Trophoblast cell (in vitro differentiated cells and primary cell): ENCODE measurements around the gene LINGO1.

ENCODE experiments used
- DNase-seq, 2 donors: peaks; one replicate each; pipeline ENCODE4 v3.0.0-alpha.2; 2016
- H2AFZ ChIP-seq: 2 replicates; pipeline ENCODE4 v1.6.1; 2013; ENCODE audit warnings: low read length, moderate library complexity, mild to moderate bottlenecking; ENCODE audit not compliant: insufficient read depth, poor library complexity
- H2AK5ac ChIP-seq: 2 replicates; pipeline ENCODE4 v1.6.1; 2013; ENCODE audit warnings: mild to moderate bottlenecking, low read length
- H2BK120ac ChIP-seq: 2 replicates; pipeline ENCODE4 v1.6.1; 2013; ENCODE audit warnings: low read length, mild to moderate bottlenecking, moderate library complexity; ENCODE audit not compliant: insufficient read depth, poor library complexity
- H2BK12ac ChIP-seq: 2 replicates; pipeline ENCODE4 v1.6.1; 2013; ENCODE audit warnings: mild to moderate bottlenecking, low read length, moderate library complexity
- H2BK5ac ChIP-seq: 2 replicates; pipeline ENCODE4 v1.6.1; 2013; ENCODE audit warnings: low read length, low read depth, moderate library complexity, mild to moderate bottlenecking; ENCODE audit not compliant: poor library complexity
- H3K14ac ChIP-seq: 2 replicates; pipeline ENCODE4 v1.6.1; 2013; ENCODE audit warnings: mild to moderate bottlenecking, low read length
- H3K18ac ChIP-seq: 2 replicates; pipeline ENCODE4 v1.6.1; 2013; ENCODE audit warnings: mild to moderate bottlenecking, low read length
- H3K23ac ChIP-seq: 2 replicates; pipeline ENCODE4 v1.6.1; 2013; ENCODE audit warnings: low read length
- H3K27ac ChIP-seq: 2 replicates; pipeline ENCODE4 v1.5.1; 2013; ENCODE audit warnings: low read depth, mild to moderate bottlenecking, inconsistent platforms, low read length, moderate library complexity
- H3K27me3 ChIP-seq: 2 replicates; pipeline ENCODE4 v1.6.1; 2013; ENCODE audit warnings: inconsistent platforms, mild to moderate bottlenecking, low read length, moderate library complexity; ENCODE audit not compliant: insufficient read depth
- H3K36me3 ChIP-seq, 2 experiments: 1 replicate in 1 of 2; 2 replicates in 1 of 2; pipeline ENCODE4 v1.6.1; 2013; ENCODE audit warnings: low read length in 2 of 2, mild to moderate bottlenecking in 2 of 2, moderate library complexity in 1 of 2; ENCODE audit not compliant: insufficient read depth in 2 of 2, control insufficient read depth in 1 of 2
- H3K4ac ChIP-seq: 2 replicates; pipeline ENCODE4 v1.6.1; 2013; ENCODE audit warnings: low read depth, mild to moderate bottlenecking, low read length, moderate library complexity
- H3K4me1 ChIP-seq, 2 experiments: 1 replicate in 1 of 2; 2 replicates in 1 of 2; pipeline ENCODE4 v1.6.1; 2013; ENCODE audit warnings: low read length in 2 of 2, mild to moderate bottlenecking in 2 of 2, moderate library complexity in 1 of 2; ENCODE audit not compliant: insufficient read depth in 2 of 2, control insufficient read depth in 1 of 2
- H3K4me2 ChIP-seq: 2 replicates; pipeline ENCODE4 v1.6.1; 2013; ENCODE audit warnings: inconsistent platforms, mild to moderate bottlenecking, low read length, moderate library complexity
- H3K4me3 ChIP-seq: 2 replicates; pipeline ENCODE4 v1.5.1; 2013; ENCODE audit warnings: mild to moderate bottlenecking, low read depth, low read length, inconsistent platforms
- H3K79me1 ChIP-seq: one replicate; pipeline ENCODE4 v1.6.1; 2013; ENCODE audit warnings: low read length
- H3K79me2 ChIP-seq: 2 replicates; pipeline ENCODE4 v1.6.1; 2013; ENCODE audit warnings: low read length, mild to moderate bottlenecking; ENCODE audit not compliant: control insufficient read depth, insufficient read depth, poor library complexity
- H3K9ac ChIP-seq: 2 replicates; pipeline ENCODE4 v1.6.1; 2013; ENCODE audit warnings: mild to moderate bottlenecking, low read length
- H3K9me3 ChIP-seq: 2 replicates; pipeline ENCODE4 v1.6.1; 2013; ENCODE audit warnings: low read depth, mild to moderate bottlenecking, control low read depth, inconsistent platforms, low read length; ENCODE audit not compliant: insufficient read depth
- H4K12ac ChIP-seq: 2 replicates; pipeline ENCODE4 v1.6.1; 2013; ENCODE audit warnings: low read depth, mild to moderate bottlenecking, low read length, moderate library complexity
- H4K8ac ChIP-seq: 2 replicates; pipeline ENCODE4 v1.6.1; 2013; ENCODE audit warnings: low read depth, mild to moderate bottlenecking, low read length, moderate library complexity
- H4K91ac ChIP-seq: one replicate; pipeline ENCODE4 v1.6.1; 2013; ENCODE audit warnings: low read depth, mild to moderate bottlenecking, low read length, moderate library complexity
- WGBS: extraction: QIAGEN DNeasy Blood & Tissue Kit; methylation state at CpG from one replicate; pipeline ENCODE4 v1.1.7; 2013; ENCODE audit warnings: missing lambda C conversion rate; ENCODE audit not compliant: insufficient read length, insufficient coverage; ENCODE audit errors: extremely low coverage; 5-methylcytosine and 5-hydroxymethylcytosine counted together

Gene LINGO1

GRCh38 chr15:77612958-77613601 lies 19.6 kb downstream of the LINGO1 start:
- no peak overlapping the region for H4K12ac ChIP-seq
- H3K9me3 ChIP-seq = no peaks in the 10 kb centered on the region
- H3K4me2 ChIP-seq = no peak overlapping the region
- no peaks in the 10 kb centered on the region for H3K79me1 ChIP-seq
- H4K91ac ChIP-seq = no peak overlapping the region
- no peak for DNase-seq
- no peaks in the 10 kb centered on the region for H3K4me1 ChIP-seq
- H2AFZ ChIP-seq = no peak overlapping the region
- peaks cover 0 to 4% of the 10 kb centered on the region in 2 experiments for H3K36me3 ChIP-seq
- H3K79me2 ChIP-seq = no peaks in the 10 kb centered on the region
- no peak overlapping the region for H3K27ac ChIP-seq
- WGBS = no CpG with 5 or more reads among the region's 8 CpGs
- no peak overlapping the region for H2BK120ac ChIP-seq
- no peak overlapping the region for H3K9ac ChIP-seq
- H2BK5ac ChIP-seq = no peak overlapping the region
- no peak overlapping the region for H3K23ac ChIP-seq
- H3K4me3 ChIP-seq = no peak overlapping the region
- no peak overlapping the region for H2AK5ac ChIP-seq
- H3K4ac ChIP-seq = no peak overlapping the region
- no peak overlapping the region for H2BK12ac ChIP-seq
- no peak overlapping the region for H3K14ac ChIP-seq
- H4K8ac ChIP-seq = no peak overlapping the region
- H3K18ac ChIP-seq = no peak overlapping the region
- no peaks in the 10 kb centered on the region for H3K27me3 ChIP-seq

GRCh38 chr15:77611767-77612166 lies 20.9 kb downstream of the LINGO1 start:
- H3K79me2 ChIP-seq = no peaks in the 10 kb centered on the region
- H2BK5ac ChIP-seq = no peak overlapping the region
- H3K4me1 ChIP-seq = peaks cover 3 to 4% of the 10 kb centered on the region in 2 experiments
- no peaks in the 10 kb centered on the region for H3K79me1 ChIP-seq
- H3K4me3 ChIP-seq = no peak overlapping the region
- no peak overlapping the region for H3K4ac ChIP-seq
- H3K9ac ChIP-seq = no peak overlapping the region
- H2BK120ac ChIP-seq = no peak overlapping the region
- H4K12ac ChIP-seq = no peak overlapping the region
- WGBS = no CpG with 5 or more reads among the region's 10 CpGs
- no peak overlapping the region for H3K4me2 ChIP-seq
- H4K91ac ChIP-seq = no peak overlapping the region
- H2AK5ac ChIP-seq = no peak overlapping the region
- no peak overlapping the region for H2AFZ ChIP-seq
- H3K27ac ChIP-seq = no peak overlapping the region
- H3K18ac ChIP-seq = no peak overlapping the region
- no peaks in the 10 kb centered on the region for H3K9me3 ChIP-seq
- H2BK12ac ChIP-seq = no peak overlapping the region
- DNase-seq = no peak
- H3K14ac ChIP-seq = no peak overlapping the region
- H3K36me3 ChIP-seq = peaks cover 0 to 4% of the 10 kb centered on the region in 2 experiments
- no peak overlapping the region for H4K8ac ChIP-seq
- H3K23ac ChIP-seq = no peak overlapping the region
- no peaks in the 10 kb centered on the region for H3K27me3 ChIP-seq

- H2BK5ac ChIP-seq = no peak overlapping the region
- H4K12ac ChIP-seq = no peak overlapping the region
Measured at GRCh38 chr15:77610731-77611130, 22.0 kb downstream of the LINGO1 start.

GRCh38 chr15:77609558-77609957 lies 23.2 kb downstream of the LINGO1 start:
- H4K8ac ChIP-seq = no peak overlapping the region
- H3K18ac ChIP-seq = no peak overlapping the region
- H3K27ac ChIP-seq = no peak overlapping the region
- H2BK5ac ChIP-seq = no peak overlapping the region
- no peak overlapping the region for H4K91ac ChIP-seq
- no peak overlapping the region for H3K4me3 ChIP-seq
- no peak overlapping the region for H2AFZ ChIP-seq
- H3K79me1 ChIP-seq = peaks cover 2% of the 10 kb centered on the region
- peaks cover 2% of the 10 kb centered on the region for H3K79me2 ChIP-seq
- H2BK120ac ChIP-seq = no peak overlapping the region
- H2BK12ac ChIP-seq = no peak overlapping the region
- no peak overlapping the region for H2AK5ac ChIP-seq
- no peak for DNase-seq
- H3K23ac ChIP-seq = no peak overlapping the region
- no peaks in the 10 kb centered on the region for H3K36me3 ChIP-seq
- no peak overlapping the region for H3K4ac ChIP-seq
- H3K4me2 ChIP-seq = no peak overlapping the region
- no CpG with 5 or more reads among the region's 3 CpGs for WGBS
- H4K12ac ChIP-seq = no peak overlapping the region
- no peak overlapping the region for H3K9ac ChIP-seq
- H3K27me3 ChIP-seq = peaks cover 1% of the 10 kb centered on the region
- no peak overlapping the region for H3K14ac ChIP-seq
- peaks cover 14 to 17% of the 10 kb centered on the region in 2 experiments for H3K4me1 ChIP-seq
- no peaks in the 10 kb centered on the region for H3K9me3 ChIP-seq

More at GRCh38 chr15:77610731-77611130, 22.0 kb downstream of the LINGO1 start:
- H3K79me1 ChIP-seq = peaks cover 2% of the 10 kb centered on the region
- H3K36me3 ChIP-seq = peaks cover 0 to 4% of the 10 kb centered on the region in 2 experiments
- no peak overlapping the region for H3K9ac ChIP-seq
- H4K91ac ChIP-seq = no peak overlapping the region
- no peak overlapping the region for H2AFZ ChIP-seq
- no peak overlapping the region for H3K4ac ChIP-seq
- WGBS = no CpG with 5 or more reads among the region's 9 CpGs
- H3K4me3 ChIP-seq = no peak overlapping the region
- DNase-seq = no peak
- no peaks in the 10 kb centered on the region for H3K9me3 ChIP-seq
- no peak overlapping the region for H2BK120ac ChIP-seq
- no peak overlapping the region for H3K23ac ChIP-seq
- H3K79me2 ChIP-seq = no peaks in the 10 kb centered on the region
- H3K4me2 ChIP-seq = no peak overlapping the region
- no peak overlapping the region for H3K27ac ChIP-seq
- H2AK5ac ChIP-seq = no peak overlapping the region
- no peak overlapping the region for H2BK12ac ChIP-seq
- H3K27me3 ChIP-seq = no peaks in the 10 kb centered on the region
- H4K8ac ChIP-seq = no peak overlapping the region
- no peak overlapping the region for H3K18ac ChIP-seq
- H3K4me1 ChIP-seq = peaks cover 13 to 14% of the 10 kb centered on the region in 2 experiments
- no peak overlapping the region for H3K14ac ChIP-seq
